Right atrium auricular region (tissue), 2 donors: ENCODE results near the gene NETO1. TPM values are rescaled to one million over a fixed set of nuclear protein-coding genes. Genes with fewer than 3 reads are reported as not detected.

ENCODE experiments used
- DNase-seq: peaks from one replicate; pipeline ENCODE4 v3.0.0-alpha.2; 2019; ENCODE audit warnings: low spot score
- H3K27ac ChIP-seq, 2 donors: fragments of 200-600 bp; sonication (generic); 1 replicate in 1 of 2; 2 replicates in 1 of 2; pipeline ENCODE4 v1.5.1; 2016 to 2019
- H3K27me3 ChIP-seq, 2 donors: fragments of 200-600 bp; sonication (generic); one replicate each; pipeline versions ENCODE4 v1.5.1 to v1.6.0; 2017 to 2019
- H3K36me3 ChIP-seq: fragments of 200-600 bp; sonication (generic); one replicate; pipeline ENCODE4 v1.5.1; 2016
- H3K4me1 ChIP-seq, 2 donors: fragments of 200-600 bp; sonication (generic); one replicate each; pipeline versions ENCODE4 v1.5.1 to v1.6.0; 2017 to 2019
- H3K4me3 ChIP-seq, 2 donors: fragments of 200-600 bp; sonication (generic); 1 replicate in 1 of 2; 2 replicates in 1 of 2; pipeline ENCODE4 v1.5.1; 2017 to 2019; ENCODE audit warnings: mild to moderate bottlenecking in 1 of 2, moderate library complexity in 1 of 2
- H3K9me3 ChIP-seq, 2 donors: fragments of 200-600 bp; sonication (generic); one replicate each; pipeline ENCODE4 v1.5.1; 2019
- CTCF ChIP-seq, 2 donors: fragments of 200-600 bp; sonication (generic); IDR thresholded peaks; one replicate each; pipeline ENCODE4 v1.5.1; 2019; ENCODE audit warnings: antibody characterized with exemption in 2 of 2
- total RNA-seq, 2 donors: library from RNA; depleted of rRNA; stranded (reverse); fragments of >200 nt; gene quantifications; one replicate each; pipeline ENCODE4 v1.1.0, GENCODE V29; 2016

NETO1 gene
- 1 to 10 TPM in 1 of 2 donors, not detected in 1; 1.5 TPM for total RNA-seq

- peaks cover 0 to 28% of the 10 kb centered on the region in 2 donors for H3K4me1 ChIP-seq
- no peaks in the 10 kb centered on the region for H3K9me3 ChIP-seq
- H3K4me3 ChIP-seq: peak within 1 kb of the TSS; percentile 25 to 45
- peaks cover 0 to 13% of the 10 kb centered on the region in 2 donors for H3K27me3 ChIP-seq
- H3K27ac ChIP-seq: no peak within 1 kb of the TSS
- H3K36me3 ChIP-seq: no peaks in the 10 kb centered on the region
- no peak for DNase-seq
- no peak for TF ChIP-seq CTCF (IDR thresholded peaks at IDR 0.05)
Observed at GRCh38 chr18:72867746-72868584, at the start of gene NETO1. TSS of gene NETO1 (minus strand) at chr18:72867987. CDS start at chr18:72867291, 696 bp downstream.

GRCh38 chr18:72910045-72910444 is 42.3 kb upstream of the NETO1 start:
- H3K4me1 ChIP-seq: no peaks in the 10 kb centered on the region
- no peak overlapping the region for H3K27ac ChIP-seq
- H3K27me3 ChIP-seq: no peaks in the 10 kb centered on the region
- DNase-seq: no peak
- H3K9me3 ChIP-seq: no peaks in the 10 kb centered on the region
- H3K36me3 ChIP-seq: no peaks in the 10 kb centered on the region
- no peak overlapping the region for H3K4me3 ChIP-seq
- no peak for TF ChIP-seq CTCF (IDR thresholded peaks at IDR 0.05)

- Histone ChIP-seq H3K4me3 (no peak overlapping the region), H3K27ac (no peak overlapping the region), H3K36me3 (no peaks in the 10 kb centered on the region), H3K4me1 (no peaks in the 10 kb centered on the region), H3K9me3 (no peaks in the 10 kb centered on the region), H3K27me3 (no peaks in the 10 kb centered on the region)
- TF ChIP-seq CTCF (IDR thresholded peaks at IDR 0.05): no peak
- no peak for DNase-seq
Observed at GRCh38 chr18:72908181-72908580, 40.4 kb upstream of the NETO1 start.

- no peaks in the 10 kb centered on the region for H3K9me3 ChIP-seq
Observed at GRCh38 chr18:72903033-72903432, 35.2 kb upstream of the NETO1 start.

GRCh38 chr18:72899338-72899737 is 31.6 kb upstream of the NETO1 start:
- TF ChIP-seq CTCF (IDR thresholded peaks at IDR 0.05): no peak
- H3K4me1 ChIP-seq: no peaks in the 10 kb centered on the region
- H3K27ac ChIP-seq: no peak overlapping the region
- no peak for DNase-seq
- no peaks in the 10 kb centered on the region for H3K9me3 ChIP-seq
- H3K36me3 ChIP-seq: no peaks in the 10 kb centered on the region
- H3K27me3 ChIP-seq: no peaks in the 10 kb centered on the region
- H3K4me3 ChIP-seq: no peak overlapping the region

More at GRCh38 chr18:72903033-72903432, 35.2 kb upstream of the NETO1 start:
- Histone ChIP-seq H3K36me3 (no peaks in the 10 kb centered on the region), H3K4me3 (no peak overlapping the region), H3K27me3 (no peaks in the 10 kb centered on the region), H3K27ac (no peak overlapping the region), H3K4me1 (no peaks in the 10 kb centered on the region)
- no peak for DNase-seq
- TF ChIP-seq CTCF (IDR thresholded peaks at IDR 0.05): no peak
